HCT116 (cell line): ENCODE data around the gene RNF182. TPM values are rescaled to one million over a fixed set of nuclear protein-coding genes. Genes with fewer than 3 reads are reported as not detected.

Experiments used
- ATAC-seq: fragments of 200-7000 bp; cut with Tn5 transposase; 2 replicates; pipeline ENCODE4 v1.9.1; 2020; ENCODE audit warnings: mild to moderate bottlenecking, moderate library complexity
- BruUV-seq: library from RNA; stranded (reverse); fragments of 400-500 nt; replicated peaks from 2 replicates; lab custom pipeline; 2021; lab: Mats Ljungman, UMichigan
- CTCF ChIA-PET: fragments of 300-600 bp; sonication (Branson Sonifier 250); formaldehyde crosslinking; loops from one replicate; lab custom pipeline; 2021; ENCODE audit warnings: antibody characterized with exemption; lab: Charles Lee
- POLR2A ChIA-PET: fragments of 300-600, 350-600 bp; sonication (Branson Sonifier 250); formaldehyde crosslinking; loops from one replicate; lab custom pipeline; 2021; ENCODE audit warnings: antibody characterized with exemption; lab: Charles Lee
- RAD21 ChIA-PET, 2 experiments: fragments of 300-600 bp; sonication (Branson Sonifier 250); formaldehyde crosslinking; loops; one replicate each; lab custom pipeline; 2023; ENCODE audit warnings: low total read pairs in 2 of 2; ENCODE audit not compliant: uncharacterized antibody in 2 of 2, unreplicated experiment in 2 of 2, low non-redundant PET in 1 of 2; lab: Charles Lee
- DNase-seq: peaks from one replicate; pipeline ENCODE4 v3.0.0-alpha.2; 2010; ENCODE audit warnings: low read depth, low spot score
- H2AFZ ChIP-seq: fragments of 200-600 bp; shearing (Covaris generic), sonication (generic); 2 replicates; pipeline ENCODE4 v1.6.1; 2017; ENCODE audit warnings: low read depth, mixed run types, mixed read lengths, antibody characterized with exemption, low read length; ENCODE audit not compliant: poor library complexity, severe bottlenecking
- H3K27ac ChIP-seq: 2 replicates; pipeline ENCODE4 v1.5.1; 2012; ENCODE audit warnings: low read depth, low read length
- H3K27me3 ChIP-seq: fragments of 200-600 bp; sonication (generic); 2 replicates; pipeline ENCODE4 v1.6.1; 2016; ENCODE audit warnings: mixed run types, low read length, mixed read lengths; ENCODE audit not compliant: insufficient read depth
- H3K36me3 ChIP-seq, 2 experiments: fragments of 200-500 bp in 1 of 2; fragments of 200-600 bp in 1 of 2; sonication (Bioruptor generic) in 1 of 2; sonication (generic) in 1 of 2; 2 replicates each; pipeline versions ENCODE4 v1.5.1 to v1.6.1; 2014 to 2016; ENCODE audit warnings: low read length in 2 of 2, inconsistent platforms in 1 of 2, mixed read lengths in 1 of 2, mixed run types in 1 of 2; ENCODE audit not compliant: insufficient read depth in 2 of 2, control insufficient read depth in 1 of 2
- H3K4me1 ChIP-seq, 2 experiments: fragments of 200-600 bp in 1 of 2; sonication (generic) in 1 of 2; 2 replicates each; pipeline versions ENCODE4 v1.5.1 to v1.6.1; 2012 to 2017; ENCODE audit warnings: low read length in 2 of 2, inconsistent platforms in 1 of 2, mild to moderate bottlenecking in 1 of 2, mixed read lengths in 1 of 2, mixed run types in 1 of 2, moderate library complexity in 1 of 2; ENCODE audit not compliant: insufficient read depth in 2 of 2, control insufficient read depth in 1 of 2
- H3K4me2 ChIP-seq: fragments of 200-600 bp; sonication (generic); 2 replicates; pipeline ENCODE4 v1.6.1; 2017; ENCODE audit warnings: mixed run types, low read length, mixed read lengths
- H3K4me3 ChIP-seq, 2 experiments: fragments of 200-600 bp in 1 of 2; sonication (generic) in 1 of 2; replicated peaks in 1 of 2; 2 replicates each; pipeline ENCODE4 v1.5.1; 2011 to 2016; ENCODE audit warnings: low read length in 2 of 2, control low read depth in 1 of 2, low read depth in 1 of 2, mild to moderate bottlenecking in 1 of 2, mixed read lengths in 1 of 2, mixed run types in 1 of 2
- H3K79me2 ChIP-seq: fragments of 200-600 bp; sonication (generic); 2 replicates; pipeline ENCODE4 v1.6.1; 2017; ENCODE audit warnings: mild to moderate bottlenecking, mixed run types, low read length, moderate library complexity, mixed read lengths; ENCODE audit not compliant: insufficient read depth
- H3K9ac ChIP-seq: fragments of 200-600 bp; sonication (generic); 2 replicates; pipeline ENCODE4 v1.6.1; 2016; ENCODE audit warnings: low read length, mixed read lengths
- H3K9me2 ChIP-seq: fragments of 200-600 bp; sonication (generic), shearing (Covaris generic); 2 replicates; pipeline ENCODE4 v1.6.1; 2017; ENCODE audit warnings: mixed run types, mild to moderate bottlenecking, moderate library complexity; ENCODE audit not compliant: insufficient read depth
- H3K9me3 ChIP-seq, 2 experiments: fragments of 200-500 bp in 1 of 2; fragments of 200-600 bp in 1 of 2; sonication (Bioruptor generic) in 1 of 2; sonication (generic) in 1 of 2; 2 replicates each; pipeline ENCODE4 v1.6.1; 2014 to 2017; ENCODE audit warnings: low read length in 2 of 2, mixed read lengths in 2 of 2, inconsistent platforms in 1 of 2, low read depth in 1 of 2, mild to moderate bottlenecking in 1 of 2, mixed run types in 1 of 2, moderate library complexity in 1 of 2; ENCODE audit not compliant: control insufficient read depth in 1 of 2, insufficient read depth in 1 of 2
- H4K20me1 ChIP-seq: fragments of 200-600 bp; sonication (generic), shearing (Covaris generic); 2 replicates; pipeline ENCODE4 v1.6.1; 2017; ENCODE audit warnings: mixed run types, mild to moderate bottlenecking, moderate library complexity; ENCODE audit not compliant: insufficient read depth
- ATF3 ChIP-seq: IDR thresholded peaks from 2 replicates; pipeline ENCODE4 v1.6.1; 2012
- CEBPB ChIP-seq: IDR thresholded peaks from 2 replicates; pipeline ENCODE4 v1.6.1; 2012; ENCODE audit warnings: low read depth
- EGR1 ChIP-seq: IDR thresholded peaks from 2 replicates; pipeline ENCODE4 v1.6.1; 2012; ENCODE audit warnings: low read depth
- EZH2 ChIP-seq: fragments of 200-600 bp; sonication (generic); IDR thresholded peaks from 2 replicates; pipeline ENCODE4 v1.6.1; 2017; ENCODE audit warnings: antibody characterized with exemption, mixed run types
- EZH2phosphoT487 ChIP-seq: fragments of 200-600 bp; IDR thresholded peaks from 2 replicates; pipeline ENCODE4 v1.6.1; 2018; ENCODE audit warnings: antibody characterized with exemption, borderline replicate concordance
- FOSL1 ChIP-seq: IDR thresholded peaks from 2 replicates; pipeline ENCODE4 v1.6.1; 2012; ENCODE audit warnings: low read depth
- JUND ChIP-seq: IDR thresholded peaks from 2 replicates; pipeline ENCODE4 v1.6.1; 2012
- POLR2A ChIP-seq: IDR thresholded peaks from 2 replicates; pipeline ENCODE4 v1.7.0; 2011; ENCODE audit warnings: borderline replicate concordance; ENCODE audit not compliant: insufficient read depth, insufficient read length; ENCODE audit errors: extremely low read depth
- POLR2AphosphoS5 ChIP-seq: IDR thresholded peaks from 2 replicates; pipeline ENCODE4 v1.6.1; 2011; ENCODE audit warnings: mild to moderate bottlenecking, low read depth, low read length, moderate library complexity
- RAD21 ChIP-seq: IDR thresholded peaks from 2 replicates; pipeline ENCODE4 v1.6.1; 2012; ENCODE audit warnings: low read depth, mild to moderate bottlenecking
- REST ChIP-seq: IDR thresholded peaks from 2 replicates; pipeline ENCODE4 v1.6.1; 2012; ENCODE audit warnings: low read depth
- SIN3A ChIP-seq: IDR thresholded peaks from 2 replicates; pipeline ENCODE4 v1.6.1; 2012; ENCODE audit warnings: low read depth
- SRF ChIP-seq: IDR thresholded peaks from 2 replicates; pipeline ENCODE4 v1.6.1; 2012; ENCODE audit warnings: low read depth
- TCF7L2 ChIP-seq: IDR thresholded peaks from 2 replicates; pipeline ENCODE4 v1.7.0; 2011; ENCODE audit warnings: borderline replicate concordance, inconsistent platforms; ENCODE audit not compliant: insufficient read depth, insufficient read length; ENCODE audit errors: extremely low read depth
- intact Hi-C: fragments of 100-400 bp; cut with micrococcal nuclease; formaldehyde crosslinking; loops from 2 replicates; pipeline ENCODE4 v1.10.0; 2022
- total RNA-seq: library from RNA; stranded (reverse); gene quantifications from one replicate; pipeline ENCODE4 v1.2.1, GENCODE V29; 2021; ENCODE audit not compliant: unreplicated experiment

Gene RNF182
- total RNA-seq, 1 experiment from 2014 or later: 6.5 TPM

- Histone ChIP-seq H3K4me3 (no peak overlapping the region), H4K20me1 (no peaks in the 10 kb centered on the region), H3K9ac (no peak overlapping the region), H3K27me3 (no peaks in the 10 kb centered on the region), H3K9me2 (no peaks in the 10 kb centered on the region), H3K9me3 (no peaks in the 10 kb centered on the region; a peak in 1 of 4 replicates), H2AFZ (no peak overlapping the region), H3K27ac (no peak overlapping the region), H3K4me1 (no peaks in the 10 kb centered on the region), H3K36me3 (no peaks in the 10 kb centered on the region), H3K4me2 (no peak overlapping the region), H3K79me2 (no peaks in the 10 kb centered on the region)
- intact Hi-C loops: no loop called here
- ATAC-seq: no peak
- no peak for DNase-seq
- CTCF ChIA-PET: interaction anchor here (1.3 kb wide), 1 partner anchor 101 kb away, joined by 3 read pairs; no protein-coding TSS in a partner anchor
- no peak for TF ChIP-seq EGR1
- no peak for TF ChIP-seq JUND
- no peak for TF ChIP-seq POLR2A
- no peak for TF ChIP-seq SIN3A
- no peak for TF ChIP-seq RAD21
- no peak for TF ChIP-seq FOSL1
- TF ChIP-seq POLR2AphosphoS5: no peak
- TF ChIP-seq EZH2: no peak
- TF ChIP-seq SRF: no peak
- TF ChIP-seq EZH2phosphoT487: no peak
- no peak for TF ChIP-seq REST
- TF ChIP-seq CEBPB: no peak
- TF ChIP-seq TCF7L2: no peak
- TF ChIP-seq ATF3: no peak
- BruUV-seq: no TSS peak
- RAD21 ChIA-PET: no interaction called here
- POLR2A ChIA-PET: no interaction called here
Measured at GRCh38 chr6:14009431-14009830, 84.7 kb downstream of the RNF182 start.
